Left colon (tissue), 2 donors: ENCODE measurements around the gene GRIK5. TPM values are rescaled to one million over a fixed set of nuclear protein-coding genes. Genes with fewer than 3 reads are reported as not detected.

ENCODE experiments used
- total RNA-seq, 2 donors: library from RNA; stranded (reverse); fragmentation: NEBNext Ultra II Directional; extraction: Animal tissue kit (Norgen Biotek cat#: 25700); gene quantifications; one replicate each; pipeline ENCODE4 v1.2.1, GENCODE V29; 2021
- donor health status: DM: no; HTN: no; CAD: no.
- donor health status: DM: yes; HTN: yes; CAD: no.

GRIK5 gene
- total RNA-seq, 2 donors from 2014 or later = 1.0 to 2.6 TPM

Other genes starting within 250 kb of the GRIK5 start
- not detected for gene LYPD4, start 225.5 kb downstream of the GRIK5 start, total RNA-seq
- not detected for gene DMRTC2, start 225.2 kb downstream of the GRIK5 start, total RNA-seq
- gene RPS19, start 210.0 kb downstream of the GRIK5 start, total RNA-seq = 1,000 to 10,000 TPM; 1,474 to 1,504 TPM
- 10 to 100 TPM in 1 of 2 donors, 1 to 10 TPM in 1; 3.9 to 13.7 TPM for gene CD79A, start 192.9 kb downstream of the GRIK5 start, total RNA-seq
- gene ARHGEF1, start 187.0 kb downstream of the GRIK5 start, total RNA-seq = 10 to 100 TPM; 87.8 to 93.6 TPM
- gene ERFL, start 141.8 kb downstream of the GRIK5 start, total RNA-seq = 1 to 10 TPM; 1.1 to 1.7 TPM
- 100 to 1,000 TPM; 177 to 196 TPM for gene RABAC1, start 110.9 kb downstream of the GRIK5 start, total RNA-seq
- 1 to 10 TPM; 1.2 to 1.6 TPM for gene ATP1A3, start 76.0 kb downstream of the GRIK5 start, total RNA-seq
- gene ZNF574, start 6.0 kb upstream of the GRIK5 start, total RNA-seq = 10 to 100 TPM; 11.0 to 14.0 TPM
- 1 to 10 TPM; 1.5 to 3.8 TPM for gene POU2F2, start 62.2 kb upstream of the GRIK5 start, total RNA-seq
- gene DEDD2, start 147.5 kb upstream of the GRIK5 start, total RNA-seq = 10 to 100 TPM; 20.5 to 42.2 TPM
- gene ZNF526, start 150.1 kb upstream of the GRIK5 start, total RNA-seq = 1 to 10 TPM; 8.1 to 8.7 TPM
- 10 to 100 TPM; 40.9 to 43.3 TPM for gene GSK3A, start 172.4 kb upstream of the GRIK5 start, total RNA-seq
- 10 to 100 TPM; 40.8 to 50.1 TPM for gene ERF, start 184.9 kb upstream of the GRIK5 start, total RNA-seq
- gene CIC, start 199.0 kb upstream of the GRIK5 start, total RNA-seq = 10 to 100 TPM; 43.0 to 47.9 TPM
- gene PRR19, start 231.9 kb upstream of the GRIK5 start, total RNA-seq = under 1 TPM; 0.49 to 0.50 TPM
- gene PAFAH1B3, start 232.4 kb upstream of the GRIK5 start, total RNA-seq = 10 to 100 TPM; 25.9 to 40.5 TPM
- gene TMEM145, start 243.1 kb upstream of the GRIK5 start, total RNA-seq = under 1 TPM; 0.21 to 0.25 TPM